ENCODE data around the gene CDC42EP3.

GRCh38 chr2:37616677-37617005 is 54.8 kb downstream of the CDC42EP3 start:
- no peak for TF ChIP-seq POLR2A (IDR thresholded peaks at IDR 0.05)
- TF ChIP-seq CTCF (IDR thresholded peaks at IDR 0.05): no peak
